PC-9 (cell line): Measurements from ENCODE around the gene TTC8. TPM values are rescaled to one million over a fixed set of nuclear protein-coding genes. Genes with fewer than 3 reads are reported as not detected.

Experiments used
- BruUV-seq: library from RNA; stranded (reverse); fragments of 400-500 nt; replicated peaks from 2 replicates; lab custom pipeline; 2021; lab: Mats Ljungman, UMichigan
- CTCF ChIA-PET: fragments of 300-600 bp; sonication (Branson Sonifier 250); formaldehyde crosslinking; loops from one replicate; lab custom pipeline; 2022; ENCODE audit warnings: antibody characterized with exemption; lab: Charles Lee
- POLR2A ChIA-PET: fragments of 300-600 bp; sonication (Branson Sonifier 250); formaldehyde crosslinking; loops from one replicate; lab custom pipeline; 2022; ENCODE audit warnings: antibody characterized with exemption; ENCODE audit not compliant: unreplicated experiment; lab: Charles Lee
- DNase-seq, 2 experiments: peaks; one replicate each; pipeline versions ENCODE4 v3.0.0 to v3.0.0-alpha.2; 2015 to 2022; ENCODE audit warnings: mixed read lengths in 1 of 2
- H2AFZ ChIP-seq: fragments of 200-600 bp; sonication (generic); 2 replicates; pipeline ENCODE4 v1.8.1; 2017; ENCODE audit warnings: antibody characterized with exemption
- H3F3A ChIP-seq: fragments of 200-600 bp; sonication (generic); 2 replicates; pipeline ENCODE4 v1.8.1; 2017; ENCODE audit warnings: antibody characterized with exemption, mild to moderate bottlenecking, low read depth; ENCODE audit not compliant: insufficient read depth
- H3K27ac ChIP-seq: fragments of 200-600 bp; sonication (generic); 2 replicates; pipeline ENCODE4 v1.6.1; 2016; ENCODE audit warnings: mixed run types
- H3K27me3 ChIP-seq: fragments of 200-600 bp; sonication (generic); 2 replicates; pipeline ENCODE4 v1.6.1; 2016; ENCODE audit warnings: low read depth, mixed run types; ENCODE audit not compliant: insufficient read depth
- H3K36me3 ChIP-seq: fragments of 200-600 bp; sonication (generic); 2 replicates; pipeline ENCODE4 v1.6.1; 2016; ENCODE audit warnings: low read depth, mixed run types
- H3K4me1 ChIP-seq: fragments of 200-600 bp; sonication (generic); replicated peaks from 2 replicates; pipeline ENCODE4 v1.6.1; 2016; ENCODE audit warnings: mixed run types; ENCODE audit not compliant: insufficient read depth
- H3K4me2 ChIP-seq: fragments of 200-600 bp; sonication (generic); 2 replicates; pipeline ENCODE4 v1.6.1; 2017; ENCODE audit warnings: mixed run types
- H3K4me3 ChIP-seq: fragments of 200-600 bp; sonication (generic); 2 replicates; pipeline ENCODE4 v1.6.1; 2016; ENCODE audit warnings: mixed run types
- H3K79me2 ChIP-seq: fragments of 200-600 bp; sonication (generic); 2 replicates; pipeline ENCODE4 v1.6.1; 2017; ENCODE audit warnings: low read depth, mixed run types
- H3K9me2 ChIP-seq: fragments of 200-600 bp; sonication (generic); 2 replicates; pipeline ENCODE4 v1.8.1; 2017; ENCODE audit warnings: mild to moderate bottlenecking; ENCODE audit not compliant: insufficient read depth
- H3K9me3 ChIP-seq: fragments of 200-600 bp; sonication (generic); 2 replicates; pipeline ENCODE4 v1.8.1; 2016; ENCODE audit warnings: low read depth; ENCODE audit not compliant: insufficient read depth
- H4K20me1 ChIP-seq: fragments of 200-600 bp; sonication (generic); 2 replicates; pipeline ENCODE4 v1.8.1; 2017; ENCODE audit not compliant: insufficient read depth
- EZH2 ChIP-seq: fragments of 200-600 bp; sonication (generic); IDR thresholded peaks from 2 replicates; pipeline ENCODE4 v1.8.0; 2017; ENCODE audit warnings: antibody characterized with exemption, low read depth
- intact Hi-C: fragments of 100-400 bp; cut with micrococcal nuclease; formaldehyde crosslinking; loops from one replicate; pipeline ENCODE4 v1.10.0; 2022; ENCODE audit not compliant: unreplicated experiment
- total RNA-seq: library from RNA; stranded (reverse); gene quantifications from 2 replicates; pipeline ENCODE4 v1.2.3, GENCODE V29; 2021
- TF ChIP-seq, protein P1 (sequence below): fragments of 200-600 bp; sonication (generic); conservative IDR thresholded peaks from 2 replicates; pipeline ENCODE4 v1.6.1; 2017; ENCODE audit warnings: mixed run types, antibody characterized with exemption, mild to moderate bottlenecking, moderate library complexity

Gene TTC8
- total RNA-seq, 1 experiment from 2014 or later: 8.1 TPM

GRCh38 chr14:88908216-88908615, 83.8 kb downstream of the TTC8 start:
- no peaks in the 10 kb centered on the region for H4K20me1 ChIP-seq
- BruUV-seq: no TSS peak
- H3K27me3 ChIP-seq: no peaks in the 10 kb centered on the region
- H3K4me3 ChIP-seq: no peak overlapping the region
- POLR2A ChIA-PET: no interaction called here
- CTCF ChIA-PET: no interaction called here
- no peaks in the 10 kb centered on the region for H3K4me1 ChIP-seq
- TF ChIP-seq, protein P1, sequence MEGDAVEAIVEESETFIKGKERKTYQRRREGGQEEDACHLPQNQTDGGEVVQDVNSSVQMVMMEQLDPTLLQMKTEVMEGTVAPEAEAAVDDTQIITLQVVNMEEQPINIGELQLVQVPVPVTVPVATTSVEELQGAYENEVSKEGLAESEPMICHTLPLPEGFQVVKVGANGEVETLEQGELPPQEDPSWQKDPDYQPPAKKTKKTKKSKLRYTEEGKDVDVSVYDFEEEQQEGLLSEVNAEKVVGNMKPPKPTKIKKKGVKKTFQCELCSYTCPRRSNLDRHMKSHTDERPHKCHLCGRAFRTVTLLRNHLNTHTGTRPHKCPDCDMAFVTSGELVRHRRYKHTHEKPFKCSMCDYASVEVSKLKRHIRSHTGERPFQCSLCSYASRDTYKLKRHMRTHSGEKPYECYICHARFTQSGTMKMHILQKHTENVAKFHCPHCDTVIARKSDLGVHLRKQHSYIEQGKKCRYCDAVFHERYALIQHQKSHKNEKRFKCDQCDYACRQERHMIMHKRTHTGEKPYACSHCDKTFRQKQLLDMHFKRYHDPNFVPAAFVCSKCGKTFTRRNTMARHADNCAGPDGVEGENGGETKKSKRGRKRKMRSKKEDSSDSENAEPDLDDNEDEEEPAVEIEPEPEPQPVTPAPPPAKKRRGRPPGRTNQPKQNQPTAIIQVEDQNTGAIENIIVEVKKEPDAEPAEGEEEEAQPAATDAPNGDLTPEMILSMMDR: no peak
- no peak overlapping the region for H3K27ac ChIP-seq
- no peaks in the 10 kb centered on the region for H3K9me2 ChIP-seq
- H2AFZ ChIP-seq: no peak overlapping the region
- intact Hi-C loops: no loop called here
- H3K36me3 ChIP-seq: no peaks in the 10 kb centered on the region
- no peaks in the 10 kb centered on the region for H3K79me2 ChIP-seq
- no peaks in the 10 kb centered on the region for H3K9me3 ChIP-seq
- no peaks in the 10 kb centered on the region for H3F3A ChIP-seq
- DNase-seq: no peak
- no peak overlapping the region for H3K4me2 ChIP-seq

- no peak for TF ChIP-seq EZH2
- DNase-seq: no peak
- H4K20me1 ChIP-seq: no peaks in the 10 kb centered on the region
- no peaks in the 10 kb centered on the region for H3F3A ChIP-seq
- H3K27ac ChIP-seq: no peak overlapping the region
- ChIA-PET POLR2A (no interaction called here), CTCF (no interaction called here)
- intact Hi-C loops: no loop called here
- H3K4me3 ChIP-seq: no peak overlapping the region
- no peaks in the 10 kb centered on the region for H3K4me1 ChIP-seq
- H3K9me2 ChIP-seq: no peaks in the 10 kb centered on the region
- no peak overlapping the region for H3K4me2 ChIP-seq
- no peaks in the 10 kb centered on the region for H3K27me3 ChIP-seq
- H3K79me2 ChIP-seq: no peaks in the 10 kb centered on the region
- no peak overlapping the region for H2AFZ ChIP-seq
- no TSS peak for BruUV-seq
- H3K36me3 ChIP-seq: no peaks in the 10 kb centered on the region
- no peaks in the 10 kb centered on the region for H3K9me3 ChIP-seq
These were observed 85.9 kb downstream of the TTC8 start for GRCh38 chr14:88910386-88910785.

DNA sequence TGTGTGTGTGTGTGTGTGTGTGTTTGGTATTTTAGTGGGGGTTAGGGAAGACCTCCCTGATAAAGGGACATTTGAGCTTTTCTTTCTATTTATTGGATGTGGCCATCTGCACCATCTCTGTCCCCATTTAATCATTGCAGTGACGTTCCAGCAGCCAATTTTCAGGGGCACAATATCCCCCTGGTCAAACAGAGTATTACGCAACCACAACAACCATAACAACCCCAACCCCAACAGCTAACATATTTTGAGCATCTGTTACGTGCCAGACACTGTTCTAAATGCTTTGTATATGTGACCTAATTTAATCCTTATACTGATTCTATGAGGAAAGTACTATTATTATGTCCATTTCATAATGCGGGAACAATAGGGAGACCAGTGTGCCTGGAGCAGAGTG, 87.4 kb downstream of the TTC8 start:
- no peaks in the 10 kb centered on the region for H3F3A ChIP-seq
- no peaks in the 10 kb centered on the region for H3K27me3 ChIP-seq
- no peak for DNase-seq
- H3K4me1 ChIP-seq: no peaks in the 10 kb centered on the region
- H3K79me2 ChIP-seq: no peaks in the 10 kb centered on the region
- H3K36me3 ChIP-seq: no peaks in the 10 kb centered on the region
- H4K20me1 ChIP-seq: no peaks in the 10 kb centered on the region
- no peaks in the 10 kb centered on the region for H3K9me3 ChIP-seq
- no peak overlapping the region for H3K4me2 ChIP-seq
- CTCF ChIA-PET: no interaction called here
- POLR2A ChIA-PET: interaction anchor here (0.6 kb wide), 1 partner anchor 112 kb away, joined by 4 read pairs; no protein-coding TSS in a partner anchor
- TF ChIP-seq, protein P1: no peak
- TF ChIP-seq EZH2: no peak
- no peak overlapping the region for H2AFZ ChIP-seq
- H3K4me3 ChIP-seq: no peak overlapping the region
- H3K9me2 ChIP-seq: no peaks in the 10 kb centered on the region
- no peak overlapping the region for H3K27ac ChIP-seq
- no TSS peak for BruUV-seq
- intact Hi-C loops: no loop called here

- TF ChIP-seq, protein P1: no peak
- no peak for TF ChIP-seq EZH2
- ChIA-PET CTCF (no interaction called here), POLR2A (no interaction called here)
- no peaks in the 10 kb centered on the region for H3K27me3 ChIP-seq
- H3K4me1 ChIP-seq: peaks cover 6% of the 10 kb centered on the region
- no peaks in the 10 kb centered on the region for H3K79me2 ChIP-seq
- intact Hi-C loops: no loop called here
- H3K9me3 ChIP-seq: no peaks in the 10 kb centered on the region
- H2AFZ ChIP-seq: no peak overlapping the region
- no TSS peak for BruUV-seq
- no peak overlapping the region for H3K4me3 ChIP-seq
- no peaks in the 10 kb centered on the region for H3F3A ChIP-seq
- H3K27ac ChIP-seq: no peak overlapping the region
- H3K9me2 ChIP-seq: no peaks in the 10 kb centered on the region
- DNase-seq: no peak
- H3K4me2 ChIP-seq: no peak overlapping the region
- H3K36me3 ChIP-seq: no peaks in the 10 kb centered on the region
- no peaks in the 10 kb centered on the region for H4K20me1 ChIP-seq
These were observed 90.5 kb downstream of the TTC8 start for GRCh38 chr14:88914956-88915355.
